ENCODE results near the gene CRIM1.

CRIM1 gene

GRCh38 chr2:36525245-36525644, 169.7 kb downstream of the CRIM1 start:
- no peak for DNase-seq (ENCODE audit: low spot score)

- no peak for DNase-seq (ENCODE audit: low spot score)
Observed at GRCh38 chr2:36526226-36526625, 170.6 kb downstream of the CRIM1 start.

GRCh38 chr2:36528274-36528673, 172.7 kb downstream of the CRIM1 start:
- no peak for DNase-seq (ENCODE audit: low spot score)

GRCh38 chr2:36528766-36529392, 173.3 kb downstream of the CRIM1 start:
- no peak for DNase-seq (ENCODE audit: low spot score)

- DNase-seq (ENCODE audit: low spot score) = no peak
Observed at GRCh38 chr2:36530178-36530982, 174.8 kb downstream of the CRIM1 start.

- DNase-seq (ENCODE audit: low spot score) = no peak
Observed at GRCh38 chr2:36530983-36531354, 175.4 kb downstream of the CRIM1 start.

- no peak for DNase-seq (ENCODE audit: low spot score)
Observed at GRCh38 chr2:36534275-36534799, 178.8 kb downstream of the CRIM1 start.

GRCh38 chr2:36535099-36535498, 179.5 kb downstream of the CRIM1 start:
- no peak for DNase-seq (ENCODE audit: low spot score)

GRCh38 chr2:36536776-36537175, 181.2 kb downstream of the CRIM1 start:
- DNase-seq (ENCODE audit: low spot score) = no peak

GRCh38 chr2:36538335-36538734, 182.8 kb downstream of the CRIM1 start:
- DNase-seq (ENCODE audit: low spot score) = no peak

- DNase-seq (ENCODE audit: low spot score) = no peak
Observed at GRCh38 chr2:36539631-36540030, 184.1 kb downstream of the CRIM1 start.

GRCh38 chr2:36540986-36541754, 185.6 kb downstream of the CRIM1 start:
- DNase-seq (ENCODE audit: low spot score) = no peak

- no peak for DNase-seq (ENCODE audit: low spot score)
Observed at GRCh38 chr2:36541891-36542595, 186.5 kb downstream of the CRIM1 start.

- DNase-seq (ENCODE audit: low spot score) = no peak
Observed at GRCh38 chr2:36544638-36545338, 189.2 kb downstream of the CRIM1 start.

GRCh38 chr2:36545871-36546416, 190.4 kb downstream of the CRIM1 start:
- DNase-seq (ENCODE audit: low spot score) = no peak

- no peak for DNase-seq (ENCODE audit: low spot score)
Observed at GRCh38 chr2:36547906-36548305, 192.3 kb downstream of the CRIM1 start.

- DNase-seq (ENCODE audit: low spot score) = no peak
Observed at GRCh38 chr2:36549165-36549574, 193.6 kb downstream of the CRIM1 start.

- no peak for DNase-seq (ENCODE audit: low spot score)
Observed at GRCh38 chr2:36550006-36550405, 194.4 kb downstream of the CRIM1 start.

GRCh38 chr2:36553683-36554082, 198.1 kb downstream of the CRIM1 start:
- DNase-seq (ENCODE audit: low spot score) = no peak

- DNase-seq (ENCODE audit: low spot score) = no peak
Observed at GRCh38 chr2:36554531-36554930, 199.0 kb downstream of the CRIM1 start.

GRCh38 chr2:36555789-36556188, 200.2 kb downstream of the CRIM1 start:
- DNase-seq (ENCODE audit: low spot score) = no peak
